ENCODE results near the gene WLS. TPM values are rescaled to one million over a fixed set of nuclear protein-coding genes. Genes with fewer than 3 reads are reported as not detected.

The WLS gene
- total and polyA plus RNA-seq, 4 donors = 27.3 to 128 (median 71.7) TPM

DNA sequence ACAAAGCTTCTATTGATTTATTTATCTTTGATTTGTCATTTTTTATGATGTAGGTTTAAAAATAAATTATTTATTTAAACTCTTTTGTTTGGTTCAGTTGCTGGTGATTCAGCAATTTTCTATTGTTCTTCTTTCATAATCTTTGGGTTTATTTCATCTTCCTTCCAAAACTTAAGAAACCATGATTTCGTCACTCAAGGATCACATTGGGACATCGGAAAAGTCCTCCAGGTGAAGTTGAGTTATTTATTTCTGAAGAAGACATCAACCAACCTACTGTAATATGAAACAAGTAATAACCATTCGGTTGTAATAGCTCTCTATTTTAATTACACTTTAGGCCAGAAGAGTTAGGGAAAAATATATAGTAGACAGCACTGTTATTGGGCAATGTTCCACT is 23.0 kb upstream of the WLS start:
- H3K27ac ChIP-seq (ENCODE audit: low read depth in 1 of 2, low read length in 1 of 2) = no peak overlapping the region
- H3K9me3 ChIP-seq (ENCODE audit: control insufficient read depth in 4 of 4, insufficient read depth in 3 of 4, low read length in 3 of 4) = peaks cover 0 to 3% (median 0%) of the 10 kb centered on the region in 4 donors
- H3K4me1 ChIP-seq (ENCODE audit: control insufficient read depth in 5 of 5, insufficient read depth in 5 of 5, low read length in 5 of 5) = no peaks in the 10 kb centered on the region
- no peak overlapping the region for H3K9ac ChIP-seq (ENCODE audit: insufficient read depth in 1 of 2, low read length in 2 of 2)
- TF ChIP-seq, protein P1, sequence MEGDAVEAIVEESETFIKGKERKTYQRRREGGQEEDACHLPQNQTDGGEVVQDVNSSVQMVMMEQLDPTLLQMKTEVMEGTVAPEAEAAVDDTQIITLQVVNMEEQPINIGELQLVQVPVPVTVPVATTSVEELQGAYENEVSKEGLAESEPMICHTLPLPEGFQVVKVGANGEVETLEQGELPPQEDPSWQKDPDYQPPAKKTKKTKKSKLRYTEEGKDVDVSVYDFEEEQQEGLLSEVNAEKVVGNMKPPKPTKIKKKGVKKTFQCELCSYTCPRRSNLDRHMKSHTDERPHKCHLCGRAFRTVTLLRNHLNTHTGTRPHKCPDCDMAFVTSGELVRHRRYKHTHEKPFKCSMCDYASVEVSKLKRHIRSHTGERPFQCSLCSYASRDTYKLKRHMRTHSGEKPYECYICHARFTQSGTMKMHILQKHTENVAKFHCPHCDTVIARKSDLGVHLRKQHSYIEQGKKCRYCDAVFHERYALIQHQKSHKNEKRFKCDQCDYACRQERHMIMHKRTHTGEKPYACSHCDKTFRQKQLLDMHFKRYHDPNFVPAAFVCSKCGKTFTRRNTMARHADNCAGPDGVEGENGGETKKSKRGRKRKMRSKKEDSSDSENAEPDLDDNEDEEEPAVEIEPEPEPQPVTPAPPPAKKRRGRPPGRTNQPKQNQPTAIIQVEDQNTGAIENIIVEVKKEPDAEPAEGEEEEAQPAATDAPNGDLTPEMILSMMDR (IDR thresholded peaks at IDR 0.05; ENCODE audit: control extremely low read depth, extremely low read depth) = no peak
- ATAC-seq (ENCODE audit: insufficient read depth, low FRiP score) (no peak), DNase-seq (no peak)
- H3K27me3 ChIP-seq (ENCODE audit: control insufficient read depth in 3 of 3, insufficient read depth in 3 of 3, low read length in 2 of 3) = no peaks in the 10 kb centered on the region
- H3K36me3 ChIP-seq (ENCODE audit: control insufficient read depth in 4 of 4, insufficient read depth in 4 of 4, low read length in 4 of 4) = no peaks in the 10 kb centered on the region
- no peak overlapping the region for H3K4me3 ChIP-seq
- 33 to 66% methylated on average over 3 of the region's 3 CpGs for WGBS, 2 donors

DNA sequence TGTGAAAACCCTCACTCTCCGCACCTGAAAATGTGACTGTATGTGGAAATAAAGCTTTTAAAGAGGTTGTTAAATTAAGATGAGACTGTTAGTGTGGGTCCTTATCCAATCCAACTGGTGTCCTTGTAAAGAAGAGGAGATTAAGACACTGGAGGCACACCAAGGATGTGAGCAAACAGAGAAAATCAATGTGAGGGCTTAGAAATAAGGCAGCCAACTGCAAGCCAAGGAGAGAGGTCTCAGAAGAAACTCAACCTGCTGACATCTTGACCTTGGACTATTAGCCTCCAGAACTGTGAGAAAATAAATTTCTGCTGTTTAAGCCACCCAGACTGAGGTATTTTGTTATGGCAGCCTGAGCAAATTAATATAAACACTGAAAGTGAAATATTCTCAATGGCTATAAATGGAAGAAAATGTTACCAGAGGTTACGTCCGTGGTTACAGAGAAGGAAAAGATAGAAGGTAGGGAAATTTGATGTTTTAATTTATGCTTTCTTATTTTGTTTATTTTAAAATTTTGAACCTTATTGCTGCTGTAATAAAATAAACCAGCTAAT is 22.4 kb upstream of the WLS start:
- Histone ChIP-seq H3K27me3 (ENCODE audit: control insufficient read depth in 3 of 3, insufficient read depth in 3 of 3, low read length in 2 of 3) (no peaks in the 10 kb centered on the region), H3K27ac (ENCODE audit: low read depth in 1 of 2, low read length in 1 of 2) (no peak overlapping the region), H3K36me3 (ENCODE audit: control insufficient read depth in 4 of 4, insufficient read depth in 4 of 4, low read length in 4 of 4) (no peaks in the 10 kb centered on the region), H3K9ac (ENCODE audit: insufficient read depth in 1 of 2, low read length in 2 of 2) (no peak overlapping the region), H3K4me1 (ENCODE audit: control insufficient read depth in 5 of 5, insufficient read depth in 5 of 5, low read length in 5 of 5) (no peaks in the 10 kb centered on the region), H3K9me3 (ENCODE audit: control insufficient read depth in 4 of 4, insufficient read depth in 3 of 4, low read length in 3 of 4) (peaks cover 0 to 3% (median 0%) of the 10 kb centered on the region in 4 donors), H3K4me3 (no peak overlapping the region)
- DNase-seq (no peak), ATAC-seq (ENCODE audit: insufficient read depth, low FRiP score) (no peak)
- TF ChIP-seq, protein P1 (IDR thresholded peaks at IDR 0.05; ENCODE audit: control extremely low read depth, extremely low read depth) = no peak
- WGBS, 2 donors = 79 to 84% methylated on average over 3 of the region's 3 CpGs

DNA sequence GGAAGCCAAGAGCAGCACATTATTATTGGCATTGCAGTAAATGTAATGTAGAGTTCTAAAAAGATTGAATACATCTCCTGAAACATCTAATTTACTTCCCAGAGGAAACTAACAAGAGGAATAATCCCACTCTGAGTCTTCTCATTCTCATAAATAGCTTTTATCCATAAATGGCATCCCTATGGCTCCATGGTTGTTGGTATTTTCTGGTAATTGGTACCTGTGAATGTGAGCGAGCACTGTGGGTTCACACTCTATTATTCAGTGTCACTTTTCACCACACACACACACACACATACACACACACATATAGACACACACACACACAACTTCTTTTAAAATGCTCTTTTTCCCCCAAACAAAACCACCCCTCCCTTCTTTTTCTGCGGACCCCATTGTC is 4.7 kb upstream of the WLS start:
- H3K9ac ChIP-seq (ENCODE audit: insufficient read depth in 1 of 2, low read length in 2 of 2) = no peak overlapping the region
- TF ChIP-seq, protein P1 (IDR thresholded peaks at IDR 0.05; ENCODE audit: control extremely low read depth, extremely low read depth) = no peak
- H3K4me1 ChIP-seq (ENCODE audit: control insufficient read depth in 5 of 5, insufficient read depth in 5 of 5, low read length in 5 of 5) = peaks cover 0 to 5% (median 0%) of the 10 kb centered on the region in 5 donors
- no peak overlapping the region for H3K27ac ChIP-seq (ENCODE audit: low read depth in 1 of 2, low read length in 1 of 2)
- H3K27me3 ChIP-seq (ENCODE audit: control insufficient read depth in 3 of 3, insufficient read depth in 3 of 3, low read length in 2 of 3) = no peaks in the 10 kb centered on the region
- H3K9me3 ChIP-seq (ENCODE audit: control insufficient read depth in 4 of 4, insufficient read depth in 3 of 4, low read length in 3 of 4) = no peaks in the 10 kb centered on the region
- H3K4me3 ChIP-seq = no peak overlapping the region
- no peak for DNase-seq
- no peaks in the 10 kb centered on the region for H3K36me3 ChIP-seq (ENCODE audit: control insufficient read depth in 4 of 4, insufficient read depth in 4 of 4, low read length in 4 of 4)
- ATAC-seq (ENCODE audit: insufficient read depth, low FRiP score) = no peak
- 94 to 95% methylated on average over 2 of the region's 2 CpGs for WGBS, 2 donors

DNA sequence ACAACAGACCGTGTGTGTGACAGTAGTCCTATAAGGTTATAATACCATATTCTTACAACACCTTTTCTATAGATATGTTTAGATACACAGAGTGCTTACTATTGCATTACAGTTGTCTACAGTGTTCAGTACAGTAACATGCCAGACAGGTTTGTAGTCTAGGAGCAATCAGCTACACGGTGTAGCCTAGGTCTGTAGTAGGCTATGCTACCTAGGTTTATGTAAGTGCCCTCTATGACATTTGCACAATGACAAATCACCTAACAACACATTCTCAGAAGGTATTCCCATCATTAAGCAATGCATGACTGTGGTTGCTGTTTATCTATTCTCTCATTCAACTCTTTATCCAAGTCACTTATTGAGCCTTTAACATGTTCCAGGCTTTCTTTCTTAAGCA is 1.8 kb upstream of the WLS start:
- TF ChIP-seq, protein P1 (IDR thresholded peaks at IDR 0.05; ENCODE audit: control extremely low read depth, extremely low read depth) = no peak
- Histone ChIP-seq H3K4me3 (no peak overlapping the region), H3K27ac (ENCODE audit: low read depth in 1 of 2, low read length in 1 of 2) (no peak overlapping the region), H3K4me1 (ENCODE audit: control insufficient read depth in 5 of 5, insufficient read depth in 5 of 5, low read length in 5 of 5) (peaks cover 0 to 23% (median 8%) of the 10 kb centered on the region in 5 donors), H3K9me3 (ENCODE audit: control insufficient read depth in 4 of 4, insufficient read depth in 3 of 4, low read length in 3 of 4) (no peaks in the 10 kb centered on the region), H3K9ac (ENCODE audit: insufficient read depth in 1 of 2, low read length in 2 of 2) (no peak overlapping the region), H3K27me3 (ENCODE audit: control insufficient read depth in 3 of 3, insufficient read depth in 3 of 3, low read length in 2 of 3) (no peaks in the 10 kb centered on the region), H3K36me3 (ENCODE audit: control insufficient read depth in 4 of 4, insufficient read depth in 4 of 4, low read length in 4 of 4) (no peaks in the 10 kb centered on the region)
- WGBS, 2 donors = 76 to 78% methylated on average over 2 of the region's 2 CpGs
- ATAC-seq (ENCODE audit: insufficient read depth, low FRiP score) = no peak
- DNase-seq = no peak

Measured in lung (tissue), 12 donors.